Measurements from ENCODE around the gene INHBA.

- no peak for TF ChIP-seq POLR2AphosphoS5 (IDR thresholded peaks at IDR 0.05; ENCODE audit: low read depth)
- TF ChIP-seq, protein P1, sequence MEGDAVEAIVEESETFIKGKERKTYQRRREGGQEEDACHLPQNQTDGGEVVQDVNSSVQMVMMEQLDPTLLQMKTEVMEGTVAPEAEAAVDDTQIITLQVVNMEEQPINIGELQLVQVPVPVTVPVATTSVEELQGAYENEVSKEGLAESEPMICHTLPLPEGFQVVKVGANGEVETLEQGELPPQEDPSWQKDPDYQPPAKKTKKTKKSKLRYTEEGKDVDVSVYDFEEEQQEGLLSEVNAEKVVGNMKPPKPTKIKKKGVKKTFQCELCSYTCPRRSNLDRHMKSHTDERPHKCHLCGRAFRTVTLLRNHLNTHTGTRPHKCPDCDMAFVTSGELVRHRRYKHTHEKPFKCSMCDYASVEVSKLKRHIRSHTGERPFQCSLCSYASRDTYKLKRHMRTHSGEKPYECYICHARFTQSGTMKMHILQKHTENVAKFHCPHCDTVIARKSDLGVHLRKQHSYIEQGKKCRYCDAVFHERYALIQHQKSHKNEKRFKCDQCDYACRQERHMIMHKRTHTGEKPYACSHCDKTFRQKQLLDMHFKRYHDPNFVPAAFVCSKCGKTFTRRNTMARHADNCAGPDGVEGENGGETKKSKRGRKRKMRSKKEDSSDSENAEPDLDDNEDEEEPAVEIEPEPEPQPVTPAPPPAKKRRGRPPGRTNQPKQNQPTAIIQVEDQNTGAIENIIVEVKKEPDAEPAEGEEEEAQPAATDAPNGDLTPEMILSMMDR (conservative IDR thresholded peaks at IDR 0.05; ENCODE audit: low read depth in 2 of 2) = no peak
- no peak for TF ChIP-seq EZH2phosphoT487 (IDR thresholded peaks at IDR 0.05; ENCODE audit: unreplicated experiment)
Observed at GRCh38 chr7:41750661-41751540, 48.0 kb upstream of the INHBA start.
